ENCODE measurements around the gene SLC24A2.

SLC24A2 gene

DNA sequence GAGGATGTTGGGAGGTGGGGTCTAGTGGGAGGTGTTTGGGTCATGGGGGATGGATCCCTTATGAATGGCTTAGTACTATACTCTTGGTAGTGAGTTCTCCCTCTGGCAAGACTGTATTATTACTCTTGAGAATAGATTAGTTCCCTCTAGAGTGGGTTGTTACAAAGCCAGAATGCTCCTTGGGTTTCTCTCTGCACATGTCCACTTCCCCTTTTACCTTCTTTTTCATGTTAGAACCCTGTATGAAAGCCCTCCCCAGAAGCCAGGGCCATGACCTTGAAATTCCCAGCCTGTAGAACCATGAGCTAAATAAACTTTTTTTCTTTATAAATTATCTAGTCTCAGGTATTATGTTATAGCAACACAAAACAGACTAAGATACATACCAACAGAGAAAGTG lies 31.1 kb downstream of the SLC24A2 start:
- no peak for DNase-seq (ENCODE audit: low spot score)

DNA sequence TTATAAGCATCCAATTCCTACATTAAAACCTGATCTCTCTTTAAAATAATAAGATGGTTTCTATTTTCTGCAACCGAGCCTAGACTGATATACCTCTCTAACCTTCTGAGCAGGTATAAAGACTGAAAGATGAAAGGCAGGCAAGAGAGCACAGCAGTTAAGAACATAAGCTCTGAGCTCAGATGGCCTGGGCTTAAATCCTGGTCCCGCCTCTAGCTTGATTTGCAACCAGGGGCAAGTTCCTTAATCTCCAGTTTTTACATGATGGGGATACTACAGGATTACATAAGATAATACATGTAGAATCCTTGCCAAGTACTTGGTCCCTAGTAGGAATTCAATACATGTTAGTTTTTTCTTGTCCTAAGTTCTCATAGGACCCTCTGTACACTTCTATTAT lies 33.9 kb downstream of the SLC24A2 start:
- DNase-seq (ENCODE audit: low spot score) = no peak

DNA sequence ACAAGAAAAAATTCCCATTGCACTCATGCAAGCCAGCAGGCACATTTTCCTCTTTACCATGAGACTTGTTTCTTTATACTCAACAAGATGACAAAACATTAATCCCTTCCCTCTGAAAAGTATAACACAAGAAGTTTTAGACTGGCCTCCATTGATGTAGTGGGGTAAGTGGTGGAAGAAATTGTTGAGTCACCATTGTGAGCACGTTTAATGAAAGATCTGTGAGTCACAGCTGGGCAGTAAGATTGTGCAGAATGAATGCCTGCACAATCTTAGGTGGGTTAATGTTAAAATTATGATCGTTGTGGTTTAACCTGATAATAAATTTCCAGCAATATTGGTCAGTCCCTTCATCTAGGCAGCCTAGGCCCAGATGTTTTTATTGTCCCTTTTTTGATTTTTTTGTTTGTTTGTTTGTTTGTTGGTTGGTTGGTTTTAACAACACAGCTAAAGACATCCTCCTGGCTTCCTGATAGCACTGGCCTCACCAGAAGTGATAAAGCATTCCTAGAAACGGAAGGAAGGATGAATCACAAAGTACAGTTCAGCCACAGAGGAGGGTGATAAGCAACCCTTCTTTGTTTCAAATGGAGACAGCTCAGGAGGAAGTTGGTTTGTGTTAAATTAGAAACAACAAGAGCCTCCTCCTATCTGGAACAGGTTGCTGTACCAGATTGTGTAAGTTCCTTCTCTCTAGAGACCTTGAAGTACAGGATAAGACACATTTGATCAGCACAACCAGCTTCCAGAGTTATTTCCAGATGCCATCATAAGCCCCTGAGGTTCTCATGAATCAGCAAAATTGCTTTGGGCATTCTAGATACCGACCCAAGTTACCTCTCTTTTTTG lies 40.3 kb downstream of the SLC24A2 start:
- no peak for DNase-seq (ENCODE audit: low spot score)

DNA sequence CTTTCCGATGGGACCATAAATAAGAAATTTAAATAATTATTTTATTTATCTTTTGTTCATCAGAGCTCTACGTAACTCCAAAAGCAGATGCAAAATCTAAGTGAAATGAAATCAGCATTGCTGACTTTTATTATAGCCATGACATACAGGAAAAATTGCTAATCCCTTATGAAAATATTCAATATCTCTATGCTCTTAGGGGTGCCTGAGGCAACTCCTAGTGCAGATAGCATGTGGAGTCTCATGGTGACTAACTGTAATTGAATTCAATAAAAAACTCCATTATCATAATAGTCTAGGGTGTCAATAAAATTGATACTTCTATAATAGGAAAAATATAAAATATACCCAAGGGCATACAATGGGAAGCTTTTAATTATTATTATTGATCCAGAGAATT lies 42.6 kb downstream of the SLC24A2 start:
- no peak for DNase-seq (ENCODE audit: low spot score)

DNA sequence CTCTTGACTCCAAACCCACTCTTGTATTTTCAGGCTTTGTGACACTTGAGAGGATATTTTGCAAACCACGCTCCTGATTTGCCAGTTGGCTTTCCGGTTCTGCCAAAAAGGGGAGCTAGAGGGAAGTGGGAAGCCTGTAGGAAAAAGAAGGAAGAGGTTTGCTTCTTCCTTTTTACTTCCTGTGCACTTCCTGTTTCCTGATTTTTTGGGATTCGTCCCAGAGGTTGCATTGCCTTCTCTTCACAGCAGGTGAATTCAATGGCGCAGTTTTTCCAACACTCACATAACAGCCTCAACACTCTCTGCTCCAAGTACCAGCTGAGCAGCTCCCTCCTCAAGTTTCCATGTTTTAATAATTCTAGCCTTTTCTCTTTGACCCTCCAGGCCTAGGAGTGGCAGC lies 47.7 kb downstream of the SLC24A2 start:
- DNase-seq (ENCODE audit: low spot score) = no peak
